GM12878 (cell line): ENCODE results near the gene CEP68. TPM values are rescaled to one million over a fixed set of nuclear protein-coding genes. Genes with fewer than 3 reads are reported as not detected.
"Not testable (repeated sequence)": the region's sequence is repeated elsewhere in the genome, so short reads cannot be mapped to it uniquely, and the experiment has no call there.

ENCODE experiments used
- ATAC-seq: fragments of 200-7000 bp; cut with Tn5 transposase; 3 replicates; pipeline ENCODE4 v1.9.1; 2020; ENCODE audit warnings: mild to moderate bottlenecking, moderate library complexity
- BruUV-seq: library from RNA; stranded (reverse); fragments of 400-500 nt; replicated peaks from 2 replicates; lab custom pipeline; 2021; lab: Mats Ljungman, UMichigan
- CTCF ChIA-PET: fragments of 300-600 bp; sonication (Branson Sonifier 250); formaldehyde crosslinking; extraction: SDS; loops from one replicate; lab custom pipeline; 2021; ENCODE audit warnings: inconsistent platforms; lab: Yijun Ruan, JAX
- POLR2A ChIA-PET: fragments of 350-600 bp; formaldehyde crosslinking; extraction: SDS; loops from one replicate; lab custom pipeline; 2021; ENCODE audit warnings: inconsistent platforms; lab: Charles Lee
- RAD21 ChIA-PET: fragments of 300-600 bp; sonication (Branson Sonifier 250); formaldehyde crosslinking; loops from one replicate; lab custom pipeline; 2023; ENCODE audit warnings: antibody characterized with exemption; ENCODE audit not compliant: unreplicated experiment; lab: Charles Lee
- SMC1A ChIA-PET: fragments of 300-600 bp; sonication (Branson Sonifier 250); formaldehyde crosslinking; loops from one replicate; lab custom pipeline; 2023; ENCODE audit not compliant: unreplicated experiment, uncharacterized antibody; lab: Charles Lee
- DNase-seq: peaks from one replicate; pipeline ENCODE4 v3.0.0-alpha.2; 2011; ENCODE audit warnings: low read depth, low spot score
- FAIRE-seq: peaks from 3 replicates; lab custom pipeline; 2011; peaks lifted over from hg19 to GRCh38; lab: Jason Lieb, UNC
- H2AFZ ChIP-seq: 2 replicates; pipeline ENCODE4 v1.6.0; 2011; ENCODE audit warnings: low read depth, low read length, control low read depth; ENCODE audit not compliant: control insufficient read depth
- H3K27ac ChIP-seq: 2 replicates; pipeline ENCODE4 v1.5.1; 2011; ENCODE audit warnings: control low read depth; ENCODE audit not compliant: control insufficient read depth, insufficient read depth
- H3K27me3 ChIP-seq, 2 experiments: replicated peaks in 1 of 2; 2 replicates each; pipeline versions ENCODE4 v1.6.0 to v1.6.1; 2011; ENCODE audit warnings: low read length in 1 of 2; ENCODE audit not compliant: control insufficient read depth in 2 of 2, insufficient read depth in 2 of 2
- H3K36me3 ChIP-seq, 2 experiments: 2 replicates each; pipeline ENCODE4 v1.5.1; 2011; ENCODE audit warnings: low read length in 1 of 2; ENCODE audit not compliant: control insufficient read depth in 2 of 2, insufficient read depth in 2 of 2
- H3K4me1 ChIP-seq: 2 replicates; pipeline ENCODE4 v1.6.1; 2011; ENCODE audit warnings: mild to moderate bottlenecking, low read length, moderate library complexity, mixed read lengths; ENCODE audit not compliant: control insufficient read depth, insufficient read depth
- H3K4me2 ChIP-seq: 2 replicates; pipeline ENCODE4 v1.6.0; 2011; ENCODE audit warnings: control low read depth; ENCODE audit not compliant: control insufficient read depth, insufficient read depth
- H3K4me3 ChIP-seq: fragments of 200-600 bp; sonication (generic); 2 replicates; pipeline ENCODE4 v1.5.1; 2016
- H3K79me2 ChIP-seq: 2 replicates; pipeline ENCODE4 v1.6.0; 2011; ENCODE audit warnings: low read length; ENCODE audit not compliant: control insufficient read depth, insufficient read depth
- H3K9ac ChIP-seq: 2 replicates; pipeline ENCODE4 v1.8.0; 2011; ENCODE audit warnings: low read length, control low read depth, mixed read lengths; ENCODE audit not compliant: control insufficient read depth, insufficient read depth
- H3K9me3 ChIP-seq: replicated peaks from 3 replicates; pipeline ENCODE4 v1.5.1; 2011; ENCODE audit warnings: mild to moderate bottlenecking, low read length; ENCODE audit not compliant: control insufficient read depth, insufficient read depth
- H4K20me1 ChIP-seq: 2 replicates; pipeline ENCODE4 v1.6.0; 2011; ENCODE audit not compliant: control insufficient read depth, insufficient read depth
- CBX5 ChIP-seq: sonication (generic); IDR thresholded peaks from 2 replicates; pipeline ENCODE4 v1.6.1; 2016; ENCODE audit warnings: low read depth, moderate library complexity, mild to moderate bottlenecking, inconsistent platforms
- KAT2A ChIP-seq: conservative IDR thresholded peaks from 2 replicates; pipeline ENCODE4 v1.6.1; 2011; ENCODE audit warnings: low read depth, low read length; ENCODE audit not compliant: control insufficient read depth
- KDM1A ChIP-seq: fragments of 200-600 bp; sonication (generic); IDR thresholded peaks from 2 replicates; pipeline ENCODE4 v1.6.1; 2016; ENCODE audit warnings: borderline replicate concordance
- MEF2A ChIP-seq: IDR thresholded peaks from 2 replicates; pipeline ENCODE4 v1.6.1; 2011; ENCODE audit warnings: low read depth, mild to moderate bottlenecking, low read length, moderate library complexity; ENCODE audit not compliant: insufficient read depth
- MYB ChIP-seq: fragments of 150-350 bp; IDR thresholded peaks from 2 replicates; pipeline ENCODE4 v1.6.1; 2014; ENCODE audit warnings: mild to moderate bottlenecking, low read depth, low read length, borderline replicate concordance
- NFYA ChIP-seq: IDR thresholded peaks from 2 replicates; pipeline ENCODE4 v1.6.1; 2011; ENCODE audit warnings: low read depth, mild to moderate bottlenecking, low read length, improper control_type of control experiment, borderline replicate concordance
- NR2C2 ChIP-seq: IDR thresholded peaks from 2 replicates; pipeline ENCODE4 v1.6.1; 2011; ENCODE audit warnings: borderline replicate concordance, low read depth; ENCODE audit not compliant: control insufficient read depth, insufficient read length
- PKNOX1 ChIP-seq: fragments of 450-650 bp; IDR thresholded peaks from 2 replicates; pipeline ENCODE4 v1.6.1; 2016; ENCODE audit warnings: mild to moderate bottlenecking
- STAT1 ChIP-seq: fragments of 450-650 bp; conservative IDR thresholded peaks from 2 replicates; pipeline ENCODE4 v1.6.1; 2014; ENCODE audit warnings: antibody characterized with exemption, mild to moderate bottlenecking
- USF1 ChIP-seq: IDR thresholded peaks from 2 replicates; pipeline ENCODE4 v1.6.1; 2011; ENCODE audit warnings: borderline replicate concordance, low read depth, mild to moderate bottlenecking, moderate library complexity, mixed read lengths, low read length; ENCODE audit not compliant: insufficient read depth; ENCODE audit errors: extremely low read length
- ZBED1 ChIP-seq: IDR thresholded peaks from 2 replicates; pipeline ENCODE4 v1.6.1; 2016; ENCODE audit warnings: borderline replicate concordance
- ZNF384 ChIP-seq: IDR thresholded peaks from 2 replicates; pipeline ENCODE4 v1.6.1; 2012; ENCODE audit warnings: low read depth, mild to moderate bottlenecking, low read length, improper control_type of control experiment, borderline replicate concordance
- ZSCAN29 ChIP-seq: fragments of 450-650 bp; IDR thresholded peaks from 2 replicates; pipeline ENCODE4 v1.6.1; 2017; ENCODE audit warnings: mild to moderate bottlenecking, moderate library complexity
- WGBS: methylation state at CpG from one replicate; pipeline ENCODE4 v1.1.6; 2016; ENCODE audit warnings: low lambda C conversion rate; ENCODE audit not compliant: insufficient replicate concordance, insufficient coverage; ENCODE audit errors: missing lambda C conversion rate; 5-methylcytosine and 5-hydroxymethylcytosine counted together
- in situ Hi-C: fragments of 300-500 bp; cut with MboI; formaldehyde crosslinking; loops from 9 replicates; pipeline ENCODE4 v1.14.3; 2018; ENCODE audit warnings: mixed read lengths
- intact Hi-C: fragments of 100-400 bp; cut with micrococcal nuclease; formaldehyde crosslinking; loops from one replicate; pipeline ENCODE4 v1.14.2; 2022; ENCODE audit not compliant: unreplicated experiment
- polyA plus RNA-seq, 11 experiments: library from polyadenylated mRNA; depleted of rRNA in 4 of 11; unstranded in 6 of 11; stranded (reverse) in 5 of 11; fragments of >200 nt; fragmentation: Nextera tagmentation in 4 of 11; fragmentation: Illumina TruSeq in 1 of 11; extraction: Ambion mirVana in 4 of 11; extraction: Trizol in 1 of 11; gene quantifications; 1 replicate in 1 of 11; 2 replicates in 10 of 11; pipeline versions ENCODE4 v1.2.1 to v1.2.3, GENCODE V29; 2011 to 2016; ENCODE audit warnings: inconsistent platforms in 2 of 11, missing spikeins in 2 of 11, low read depth in 1 of 11
- total RNA-seq, 4 experiments: library from RNA; depleted of rRNA in 3 of 4; stranded (reverse); fragments of >200 nt in 3 of 4; fragmentation: Illumina TruSeq in 1 of 4; extraction: Trizol in 1 of 4; gene quantifications; 2 replicates each; pipeline versions ENCODE4 v1.2.1 to v1.2.3, GENCODE V29; 2013 to 2021

CEP68 gene
- total and polyA plus RNA-seq, 10 of the 15 experiments (the other 5 are each of a cell fraction or from before 2014, with no cell fraction given), result 1.1 to 11.1 (median 7.4) TPM

- H3K9ac ChIP-seq, H3K27me3 ChIP-seq, H3K36me3 ChIP-seq, FAIRE-seq, H2AFZ ChIP-seq, H3K79me2 ChIP-seq, ATAC-seq, H4K20me1 ChIP-seq, H3K4me2 ChIP-seq, H3K4me3 ChIP-seq, H3K27ac ChIP-seq, H3K9me3 ChIP-seq, DNase-seq, BruUV-seq: not testable (repeated sequence)
- ChIA-PET SMC1A (interaction anchor here (0.6 to 11.8 kb wide), 17 partner anchors 16 to 771 kb away, joined by 3 to 178 read pairs (median 5); partner anchors contain the start of gene CEP68), RAD21 (interaction anchor here (0.6 to 6.2 kb wide), 22 partner anchors 9 to 703 kb away, joined by 3 to 95 read pairs (median 4); partner anchors contain the start of genes AFTPH and CEP68), CTCF (interaction anchor here (0.6 to 9.9 kb wide), 20 partner anchors 12 to 510 kb away, joined by 3 to 119 read pairs (median 5); partner anchors contain the start of gene AFTPH), POLR2A (interaction anchor here (0.6 to 6.7 kb wide), 10 partner anchors 10 to 599 kb away, joined by 3 to 45 read pairs (median 4); no protein-coding TSS in a partner anchor)
- H3K4me1 ChIP-seq, result peaks cover 31% of the 10 kb centered on the region
- in situ Hi-C loops, result loop anchor here (10.0 kb wide), 1 partner anchor 439 kb away; no protein-coding TSS in a partner anchor
- intact Hi-C loops, result loop anchor here (1.0 to 5.0 kb wide), 6 partner anchors 46 to 511 kb away; partner anchors contain the start of genes AFTPH and SLC1A4
- WGBS, result 99% methylated on average over 4 of the region's 4 CpGs
Observed at GRCh38 chr2:65033667-65034066, 22.5 kb upstream of the CEP68 start.

DNA sequence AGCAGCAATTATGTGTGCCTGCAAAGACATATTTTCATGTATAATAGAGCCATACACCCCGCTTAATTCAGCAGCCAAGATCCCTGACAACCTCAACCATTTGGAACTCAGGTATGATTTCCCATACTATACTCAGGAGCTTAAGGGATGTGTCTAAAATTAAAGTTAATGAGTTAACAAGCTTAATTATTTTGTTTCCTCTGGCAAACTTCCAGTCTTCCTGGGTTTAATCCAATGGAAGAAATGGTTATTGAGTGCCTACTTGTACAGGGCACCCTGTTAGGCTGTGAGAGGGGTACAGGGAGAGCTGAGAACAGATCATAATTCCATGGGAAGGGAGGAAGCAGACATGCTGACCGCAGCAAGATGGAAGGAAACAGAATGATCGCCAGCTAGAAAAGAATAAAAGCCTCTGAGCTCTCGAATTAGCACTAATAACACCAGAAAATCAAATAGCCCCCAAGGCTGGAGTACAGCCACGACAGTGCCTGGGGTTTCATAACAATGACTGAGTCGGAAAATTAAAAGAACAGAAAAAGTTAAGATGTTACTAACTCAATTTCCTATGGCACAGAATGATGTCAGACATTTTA, 20.8 kb upstream of the CEP68 start:
- Histone ChIP-seq H2AFZ (no peak overlapping the region), H3K27me3 (no peaks in the 10 kb centered on the region), H3K4me2 (no peak overlapping the region), H3K4me1 (peaks cover 21% of the 10 kb centered on the region), H4K20me1 (no peaks in the 10 kb centered on the region), H3K4me3 (no peak overlapping the region), H3K36me3 (no peaks in the 10 kb centered on the region), H3K9me3 (no peaks in the 10 kb centered on the region), H3K79me2 (peaks cover 5% of the 10 kb centered on the region; the same call in 1 of the 2 replicates), H3K9ac (no peak overlapping the region), H3K27ac (no peak overlapping the region)
- intact Hi-C loops, result no loop called here
- RAD21 ChIA-PET, result interaction anchor here (1.2 to 6.2 kb wide), 7 partner anchors 20 to 550 kb away, joined by 3 to 95 read pairs (median 4); partner anchors contain the start of gene CEP68
- SMC1A ChIA-PET, result interaction anchor here (0.6 to 11.8 kb wide), 12 partner anchors 11 to 819 kb away, joined by 3 to 178 read pairs (median 4); partner anchors contain the start of gene CEP68
- CTCF ChIA-PET, result interaction anchor here (0.6 to 9.9 kb wide), 8 partner anchors 10 to 705 kb away, joined by 3 to 119 read pairs (median 4); no protein-coding TSS in a partner anchor
- BruUV-seq, result no TSS peak
- no peak for FAIRE-seq
- ATAC-seq, result no peak
- WGBS, result 55% methylated on average over 6 of the region's 6 CpGs
- in situ Hi-C loops, result loop anchor here (5.0 to 10.0 kb wide), 3 partner anchors 118 to 703 kb away; no protein-coding TSS in a partner anchor
- POLR2A ChIA-PET, result interaction anchor here (0.5 to 0.6 kb wide), 2 partner anchors 18 to 33 kb away, joined by 7 to 8 read pairs; no protein-coding TSS in a partner anchor
- DNase-seq, result no peak
- no peak for TF ChIP-seq ZBED1
- TF ChIP-seq ZNF384, result no peak
- TF ChIP-seq STAT1, result no peak
- no peak for TF ChIP-seq CBX5
- TF ChIP-seq USF1, result no peak
- no peak for TF ChIP-seq ZSCAN29
- TF ChIP-seq PKNOX1, result no peak
- TF ChIP-seq MEF2A, result no peak
- no peak for TF ChIP-seq MYB
- TF ChIP-seq NFYA, result no peak
- TF ChIP-seq KDM1A, result no peak
- no peak for TF ChIP-seq KAT2A
- no peak for TF ChIP-seq NR2C2
